Measurements from ENCODE around the gene TNIK. TPM values are rescaled to one million over a fixed set of nuclear protein-coding genes. Genes with fewer than 3 reads are reported as not detected.

TNIK gene
- total RNA-seq, 2 experiments from 2014 or later: 36.6 to 39.3 TPM

DNA sequence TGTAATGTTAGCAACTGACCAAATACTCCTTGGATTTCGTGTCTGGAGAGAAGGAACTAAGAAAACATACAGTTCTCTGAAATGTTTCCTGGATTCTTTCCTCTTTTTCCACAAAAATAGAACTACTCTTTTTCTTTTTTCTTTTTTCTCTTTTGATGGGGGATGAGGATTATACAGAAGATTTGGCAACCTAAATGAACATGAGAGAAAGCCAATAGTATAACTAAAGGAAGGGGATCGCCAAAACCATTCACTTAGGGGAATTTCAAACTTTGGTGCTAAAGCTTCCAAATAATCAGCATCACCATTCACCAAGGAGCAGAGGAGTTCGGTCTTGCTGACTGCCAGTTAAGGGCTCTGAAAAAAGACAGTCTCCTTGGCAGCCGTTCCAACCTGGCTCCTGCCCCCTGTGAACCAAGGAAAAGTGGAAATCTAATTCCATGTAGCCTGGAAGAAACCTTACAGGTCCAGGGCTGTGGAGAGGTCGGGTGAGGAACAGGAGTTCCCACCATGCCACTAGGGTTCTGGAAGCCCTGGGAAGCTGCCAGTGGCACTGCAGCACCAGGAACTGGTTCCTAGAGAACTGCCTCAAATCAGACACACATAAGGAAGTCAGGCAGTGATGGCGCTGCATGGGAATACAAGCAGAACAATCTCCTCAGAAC, 176.9 kb downstream of the TNIK start:
- Mint-ChIP-seq H3K4me3 (no peak overlapping the region), H3K36me3 (peaks cover 15% of the 10 kb centered on the region), H3K4me1 (peaks cover 67% of the 10 kb centered on the region), H3K27ac (no peak overlapping the region), H3K27me3 (no peaks in the 10 kb centered on the region), H3K9me3 (ENCODE audit: low read depth) (no peaks in the 10 kb centered on the region)
- DNase-seq (no peak), ATAC-seq (no peak)
- CTCF ChIA-PET: interaction anchor here (1.2 kb wide), 1 partner anchor 27 kb away, joined by 3 read pairs; no protein-coding TSS in a partner anchor

DNA sequence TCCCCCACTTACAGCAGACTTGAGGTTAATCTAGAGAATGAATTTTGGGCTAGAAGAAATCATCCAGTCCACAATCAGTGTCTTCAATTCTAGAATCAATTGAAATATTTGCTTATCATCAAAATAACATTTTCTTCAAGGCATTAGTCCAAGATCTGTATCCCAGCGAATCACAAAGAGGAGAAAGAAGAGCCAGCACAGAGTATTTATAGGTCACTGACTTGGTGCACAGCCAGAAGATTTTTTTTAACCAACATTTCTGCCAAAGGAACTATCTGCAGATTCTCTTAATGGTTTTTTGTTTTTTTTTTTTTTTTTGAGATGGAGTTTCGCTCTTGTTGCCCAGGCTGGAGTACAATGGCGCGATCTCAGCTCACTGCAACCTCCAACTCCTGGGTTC, 178.2 kb downstream of the TNIK start:
- Mint-ChIP-seq H3K27ac (no peak overlapping the region), H3K36me3 (peaks cover 14% of the 10 kb centered on the region)
- ATAC-seq: no peak

DNA sequence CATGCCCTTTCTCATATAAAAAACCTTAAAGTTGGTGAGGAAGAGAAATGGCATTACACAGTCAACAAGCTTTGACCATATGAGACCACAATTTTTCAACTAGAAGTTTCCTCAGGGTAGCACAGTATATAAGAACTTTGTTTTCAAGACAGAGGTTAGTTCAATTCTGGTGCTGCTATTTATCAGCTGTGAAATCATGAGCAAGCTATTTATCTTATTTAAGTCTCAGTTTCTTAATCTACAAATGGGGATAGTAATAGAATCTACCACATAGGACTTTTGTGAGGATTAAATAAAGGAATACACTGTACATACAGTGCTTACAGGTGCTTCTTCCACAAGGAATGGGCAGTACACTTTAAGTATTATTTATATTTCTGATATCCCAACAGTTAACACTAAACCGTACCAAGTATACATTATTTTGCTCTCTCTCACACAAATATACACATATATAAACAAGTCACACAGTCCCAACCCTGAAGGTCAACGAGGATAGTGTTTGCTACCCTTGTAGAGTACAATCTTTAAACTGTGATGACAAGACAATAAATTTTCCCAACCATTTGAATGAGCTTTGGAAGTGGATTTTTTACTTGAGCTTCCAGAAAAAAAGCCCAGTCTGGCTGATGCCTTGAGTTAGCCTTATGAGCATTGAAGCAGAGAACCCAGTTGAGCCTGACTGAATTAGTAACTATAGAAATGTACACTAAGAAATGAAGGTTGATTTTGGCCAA, 178.8 kb downstream of the TNIK start:
- no peaks in the 10 kb centered on the region for H3K9me3 Mint-ChIP-seq (ENCODE audit: low read depth)
- H3K4me3 Mint-ChIP-seq: no peak overlapping the region
- DNase-seq (no peak), ATAC-seq (no peak)
- CTCF ChIA-PET: interaction anchor here (2.1 kb wide), 1 partner anchor 12 kb away, joined by 7 read pairs; no protein-coding TSS in a partner anchor
- H3K27ac Mint-ChIP-seq: no peak overlapping the region
- no peaks in the 10 kb centered on the region for H3K27me3 Mint-ChIP-seq
- peaks cover 70% of the 10 kb centered on the region for H3K4me1 Mint-ChIP-seq
- H3K36me3 Mint-ChIP-seq: peaks cover 14% of the 10 kb centered on the region

More for the DNA sequence above, 178.2 kb downstream of the TNIK start:
- Mint-ChIP-seq H3K27me3 (no peaks in the 10 kb centered on the region), H3K4me1 (peaks cover 71% of the 10 kb centered on the region), H3K4me3 (no peak overlapping the region), H3K9me3 (ENCODE audit: low read depth) (no peaks in the 10 kb centered on the region)
- CTCF ChIA-PET: interaction anchor here (1.2 kb wide), 1 partner anchor 26 kb away, joined by 3 read pairs; no protein-coding TSS in a partner anchor
- no peak for DNase-seq

DNA sequence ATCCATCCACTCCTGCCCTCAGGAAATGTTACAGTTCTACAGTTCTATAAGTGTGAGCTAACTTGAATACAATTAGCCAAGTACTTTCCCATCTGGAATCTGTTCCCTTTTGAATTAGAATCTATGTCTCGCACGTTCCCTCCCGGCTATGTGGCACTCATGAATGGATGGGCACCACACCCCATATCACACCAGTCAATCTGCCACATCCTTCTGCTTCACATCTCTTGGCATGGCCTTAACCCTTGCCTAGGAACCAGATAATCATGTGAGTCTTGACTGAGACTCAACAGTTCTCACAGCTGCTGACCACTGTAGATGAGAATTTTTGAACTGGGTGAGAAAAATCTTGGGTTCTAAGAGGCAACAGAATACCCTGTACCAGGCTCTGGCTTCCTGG, 180.2 kb downstream of the TNIK start:
- DNase-seq: no peak
- Mint-ChIP-seq H3K4me1 (peaks cover 59% of the 10 kb centered on the region), H3K36me3 (peaks cover 21% of the 10 kb centered on the region), H3K27me3 (no peaks in the 10 kb centered on the region), H3K27ac (no peak overlapping the region), H3K9me3 (ENCODE audit: low read depth) (no peaks in the 10 kb centered on the region), H3K4me3 (no peak overlapping the region)
- no peak for ATAC-seq
- CTCF ChIA-PET: interaction anchor here (2.1 kb wide), 1 partner anchor 11 kb away, joined by 7 read pairs; no protein-coding TSS in a partner anchor

GRCh38 chr3:171278299-171278590, 182.0 kb downstream of the TNIK start:
- Mint-ChIP-seq H3K27ac (no peak overlapping the region), H3K9me3 (ENCODE audit: low read depth) (no peaks in the 10 kb centered on the region), H3K4me3 (no peak overlapping the region), H3K36me3 (peaks cover 25% of the 10 kb centered on the region), H3K27me3 (no peaks in the 10 kb centered on the region), H3K4me1 (peaks cover 49% of the 10 kb centered on the region)
- ATAC-seq (no peak), DNase-seq (no peak)
- CTCF ChIA-PET: no interaction called here

DNA sequence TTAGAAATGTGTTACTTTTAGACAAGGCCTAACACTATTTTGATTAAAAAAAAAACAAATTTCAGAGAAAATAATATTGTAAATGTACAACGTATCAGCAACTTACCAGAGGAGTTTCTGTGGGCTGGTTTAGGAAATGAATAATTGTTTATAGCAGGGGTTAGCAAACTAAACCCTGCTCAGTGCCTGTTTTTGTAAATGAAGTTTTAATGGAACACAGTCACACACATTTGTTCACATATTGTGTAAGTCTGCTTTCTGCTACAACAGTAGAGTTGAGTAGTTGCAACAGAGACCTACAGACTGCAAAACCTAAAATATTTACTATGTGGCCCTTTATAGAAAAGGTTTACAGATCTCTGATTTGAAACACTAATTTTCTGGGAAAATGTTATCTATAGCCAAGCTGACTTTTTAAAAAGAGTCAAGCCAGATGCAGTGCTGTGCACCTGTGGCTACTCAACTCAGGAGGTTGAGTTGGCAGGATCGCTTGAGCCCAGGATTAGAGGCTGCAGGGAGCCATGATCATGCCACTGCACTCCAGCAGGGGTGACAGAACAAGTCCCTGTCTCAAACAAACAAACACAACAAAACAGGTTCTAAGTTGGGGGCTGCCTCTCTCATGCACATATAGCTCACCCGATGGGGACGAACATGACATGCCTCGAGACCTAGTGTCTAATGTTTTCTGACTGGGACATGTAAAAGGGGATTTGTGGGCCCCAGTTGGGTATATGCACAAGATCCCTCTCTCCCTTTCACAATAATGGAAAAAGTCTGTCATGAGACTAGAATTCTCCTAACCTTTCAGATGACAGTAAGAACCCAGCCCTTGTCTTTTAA, 182.5 kb downstream of the TNIK start:
- H3K4me1 Mint-ChIP-seq: peaks cover 45% of the 10 kb centered on the region
- H3K9me3 Mint-ChIP-seq (ENCODE audit: low read depth): no peaks in the 10 kb centered on the region
- H3K4me3 Mint-ChIP-seq: no peak overlapping the region
- no peak for DNase-seq
- peaks cover 25% of the 10 kb centered on the region for H3K36me3 Mint-ChIP-seq
- no peak overlapping the region for H3K27ac Mint-ChIP-seq
- no peak for ATAC-seq
- no peaks in the 10 kb centered on the region for H3K27me3 Mint-ChIP-seq
- CTCF ChIA-PET: no interaction called here

GRCh38 chr3:171276923-171277322, 183.3 kb downstream of the TNIK start:
- CTCF ChIA-PET: interaction anchor here (0.9 kb wide), 1 partner anchor 10 kb away, joined by 3 read pairs; no protein-coding TSS in a partner anchor
- DNase-seq (no peak), ATAC-seq (no peak)
- Mint-ChIP-seq H3K27ac (no peak overlapping the region), H3K4me3 (no peak overlapping the region), H3K9me3 (ENCODE audit: low read depth) (no peaks in the 10 kb centered on the region), H3K27me3 (no peaks in the 10 kb centered on the region), H3K36me3 (peaks cover 26% of the 10 kb centered on the region), H3K4me1 (peaks cover 42% of the 10 kb centered on the region)

- H3K4me1 Mint-ChIP-seq: peaks cover 48% of the 10 kb centered on the region
- ATAC-seq: no peak
- no peak overlapping the region for H3K4me3 Mint-ChIP-seq
- H3K36me3 Mint-ChIP-seq: peaks cover 18% of the 10 kb centered on the region
- H3K9me3 Mint-ChIP-seq (ENCODE audit: low read depth): no peaks in the 10 kb centered on the region
- no peaks in the 10 kb centered on the region for H3K27me3 Mint-ChIP-seq
- no peak for DNase-seq
- no peak overlapping the region for H3K27ac Mint-ChIP-seq
- CTCF ChIA-PET: no interaction called here
These were observed 186.0 kb downstream of the TNIK start for GRCh38 chr3:171274222-171274621.

GRCh38 chr3:171270541-171270940, 189.7 kb downstream of the TNIK start:
- ATAC-seq (no peak), DNase-seq (no peak)
- Mint-ChIP-seq H3K27me3 (no peaks in the 10 kb centered on the region), H3K4me3 (peak overlapping the region; percentile 14), H3K27ac (peak overlapping the region; percentile 20), H3K36me3 (peaks cover 13% of the 10 kb centered on the region), H3K9me3 (ENCODE audit: low read depth) (no peaks in the 10 kb centered on the region), H3K4me1 (peaks cover 65% of the 10 kb centered on the region)
- CTCF ChIA-PET: interaction anchor here (1.4 to 2.9 kb wide), 3 partner anchors 15 to 295 kb away, joined by 3 to 12 read pairs (median 4); no protein-coding TSS in a partner anchor

- CTCF ChIA-PET: interaction anchor here (1.2 to 2.9 kb wide), 7 partner anchors 11 to 296 kb away, joined by 3 to 12 read pairs (median 4); no protein-coding TSS in a partner anchor
- H3K4me1 Mint-ChIP-seq: peaks cover 68% of the 10 kb centered on the region
- DNase-seq (no peak), ATAC-seq (peak; percentile 67)
- peak overlapping the region; percentile 63 for H3K4me3 Mint-ChIP-seq
- peaks cover 6% of the 10 kb centered on the region for H3K36me3 Mint-ChIP-seq
- H3K9me3 Mint-ChIP-seq (ENCODE audit: low read depth): no peaks in the 10 kb centered on the region
- H3K27ac Mint-ChIP-seq: peak overlapping the region; percentile 78
- no peaks in the 10 kb centered on the region for H3K27me3 Mint-ChIP-seq
These were observed 190.7 kb downstream of the TNIK start for GRCh38 chr3:171269542-171269941.

GRCh38 chr3:171268677-171269076, 191.5 kb downstream of the TNIK start:
- CTCF ChIA-PET: interaction anchor here (1.6 to 2.9 kb wide), 3 partner anchors 12 to 60 kb away, joined by 4 to 12 read pairs (median 7); no protein-coding TSS in a partner anchor
- no peak for ATAC-seq
- no peak for DNase-seq
- Mint-ChIP-seq H3K27me3 (no peaks in the 10 kb centered on the region), H3K4me1 (peaks cover 64% of the 10 kb centered on the region), H3K36me3 (peaks cover 6% of the 10 kb centered on the region), H3K27ac (no peak overlapping the region), H3K4me3 (no peak overlapping the region), H3K9me3 (ENCODE audit: low read depth) (no peaks in the 10 kb centered on the region)

DNA sequence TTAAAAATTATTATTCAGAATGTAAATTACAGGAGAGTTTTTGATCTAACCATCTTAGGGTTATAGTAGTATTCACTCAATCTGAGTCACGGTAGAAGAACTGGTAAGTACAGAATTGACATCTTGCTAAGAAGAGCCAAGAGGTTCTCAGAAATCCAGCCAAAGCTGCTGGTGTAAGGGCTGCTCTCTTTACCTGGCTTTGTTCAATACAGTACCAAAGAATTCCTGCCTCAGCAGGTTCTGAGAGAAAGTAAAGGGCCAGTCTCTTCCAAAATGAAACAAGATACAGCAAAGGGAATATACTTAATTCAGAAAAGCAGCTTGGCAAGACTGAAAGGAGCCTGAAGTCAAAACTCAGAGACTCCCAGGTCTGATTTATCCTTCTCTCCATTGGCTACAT, 193.1 kb downstream of the TNIK start:
- peak overlapping the region; percentile 52 for H3K4me3 Mint-ChIP-seq

GRCh38 chr3:171266740-171267073, 193.5 kb downstream of the TNIK start:
- Mint-ChIP-seq H3K27me3 (no peaks in the 10 kb centered on the region), H3K4me3 (peak overlapping the region; percentile 9), H3K9me3 (ENCODE audit: low read depth) (no peaks in the 10 kb centered on the region), H3K4me1 (peaks cover 76% of the 10 kb centered on the region), H3K36me3 (peaks cover 3% of the 10 kb centered on the region), H3K27ac (peak overlapping the region; percentile 90)
- DNase-seq (no peak), ATAC-seq (peak; percentile 20)
- CTCF ChIA-PET: interaction anchor here (1.0 to 1.2 kb wide), 2 partner anchors 10 to 80 kb away, joined by 3 read pairs; no protein-coding TSS in a partner anchor

More for the DNA sequence above, 193.1 kb downstream of the TNIK start:
- Mint-ChIP-seq H3K4me1 (peaks cover 73% of the 10 kb centered on the region), H3K9me3 (ENCODE audit: low read depth) (no peaks in the 10 kb centered on the region), H3K27me3 (no peaks in the 10 kb centered on the region), H3K27ac (peak overlapping the region; percentile 90), H3K36me3 (peaks cover 3% of the 10 kb centered on the region)
- peak; percentile 81 for ATAC-seq
- CTCF ChIA-PET: interaction anchor here (1.0 to 1.2 kb wide), 2 partner anchors 9 to 80 kb away, joined by 3 read pairs; no protein-coding TSS in a partner anchor
- peak; percentile 52 for DNase-seq
